Smooth muscle cell (in vitro differentiated cells): ENCODE data around the gene PIN1. TPM values are rescaled to one million over a fixed set of nuclear protein-coding genes. Genes with fewer than 3 reads are reported as not detected.

ENCODE experiments used
- DNase-seq: peaks from one replicate; lab custom pipeline; 2025; ENCODE audit not compliant: unreplicated experiment; lab: John Stamatoyannopoulos, UW
- H2AFZ ChIP-seq: fragments of 200-600 bp; sonication (generic); 2 replicates; pipeline ENCODE4 v1.6.0; 2016; ENCODE audit warnings: antibody characterized with exemption, low read depth, mild to moderate bottlenecking
- H3F3A ChIP-seq: fragments of 200-600 bp; sonication (generic); 2 replicates; pipeline ENCODE4 v1.6.0; 2017; ENCODE audit warnings: antibody characterized with exemption, low read depth
- H3K27ac ChIP-seq: fragments of 200-600 bp; sonication (generic); 2 replicates; pipeline ENCODE4 v1.5.1; 2016; ENCODE audit warnings: low read depth, mild to moderate bottlenecking
- H3K27me3 ChIP-seq: fragments of 200-600 bp; sonication (generic); 2 replicates; pipeline ENCODE4 v1.6.1; 2016; ENCODE audit warnings: low read depth, mild to moderate bottlenecking
- H3K36me3 ChIP-seq: fragments of 200-600 bp; sonication (generic); 2 replicates; pipeline ENCODE4 v1.5.1; 2016; ENCODE audit warnings: low read depth
- H3K4me1 ChIP-seq: fragments of 200-600 bp; sonication (generic); 2 replicates; pipeline ENCODE4 v1.5.1; 2016; ENCODE audit warnings: low read depth
- H3K4me2 ChIP-seq: fragments of 200-600 bp; sonication (generic); 2 replicates; pipeline ENCODE4 v1.6.0; 2016; ENCODE audit warnings: mild to moderate bottlenecking
- H3K4me3 ChIP-seq: fragments of 200-600 bp; sonication (generic); 2 replicates; pipeline ENCODE4 v1.5.1; 2016; ENCODE audit warnings: mild to moderate bottlenecking
- H3K79me2 ChIP-seq: fragments of 200-600 bp; sonication (generic); 2 replicates; pipeline ENCODE4 v1.6.0; 2016; ENCODE audit warnings: low read depth, mild to moderate bottlenecking
- H3K9ac ChIP-seq: fragments of 200-600 bp; sonication (generic); 2 replicates; pipeline ENCODE4 v1.6.0; 2016; ENCODE audit warnings: low read depth
- H3K9me3 ChIP-seq: fragments of 200-600 bp; sonication (generic); replicated peaks from 2 replicates; pipeline ENCODE4 v1.5.1; 2016; ENCODE audit warnings: low read depth
- H4K20me1 ChIP-seq: fragments of 200-600 bp; sonication (generic); 2 replicates; pipeline ENCODE4 v1.6.0; 2016; ENCODE audit warnings: low read depth
- CTCF ChIP-seq: fragments of 200-600 bp; sonication (generic); IDR thresholded peaks from 2 replicates; pipeline ENCODE4 v1.5.1; 2017; ENCODE audit warnings: borderline replicate concordance, mild to moderate bottlenecking, antibody characterized with exemption; ENCODE audit not compliant: insufficient read depth, poor library complexity, severe bottlenecking
- WGBS: methylation state at CpG from one replicate; pipeline ENCODE4 v1.1.7; 2016; ENCODE audit warnings: low lambda C conversion rate; 5-methylcytosine and 5-hydroxymethylcytosine counted together
- polyA plus RNA-seq: library from polyadenylated mRNA; unstranded; fragments of >200 nt; fragmentation: Nextera tagmentation; extraction: Ambion mirVana; gene quantifications from 2 replicates; pipeline ENCODE4 v1.2.1, GENCODE V29; 2016
- total RNA-seq: library from RNA; depleted of rRNA; stranded (reverse); fragments of >200 nt; gene quantifications from 2 replicates; pipeline ENCODE4 v1.2.3, GENCODE V29; 2014

PIN1 gene
- total and polyA plus RNA-seq, 2 experiments from 2014 or later, result 68.0 to 127 TPM

GRCh38 chr19:9857076-9857721 is 22.1 kb downstream of the PIN1 start:
- no peak for DNase-seq
- Histone ChIP-seq H4K20me1 (no peaks in the 10 kb centered on the region), H3K4me2 (no peak overlapping the region), H2AFZ (no peak overlapping the region), H3K9me3 (no peaks in the 10 kb centered on the region), H3K9ac (no peak overlapping the region), H3K4me1 (peaks cover 4% of the 10 kb centered on the region), H3K79me2 (no peaks in the 10 kb centered on the region), H3F3A (peaks cover 1% of the 10 kb centered on the region), H3K27me3 (no peaks in the 10 kb centered on the region), H3K36me3 (no peaks in the 10 kb centered on the region), H3K4me3 (no peak overlapping the region), H3K27ac (no peak overlapping the region)
- WGBS, result 97% methylated on average over 13 of the region's 13 CpGs
- TF ChIP-seq CTCF, result no peak

GRCh38 chr19:9857920-9858746 is 23.0 kb downstream of the PIN1 start:
- no peaks in the 10 kb centered on the region for H3K4me1 ChIP-seq

GRCh38 chr19:9858766-9859165 is 23.6 kb downstream of the PIN1 start:
- TF ChIP-seq CTCF, result no peak
- no peaks in the 10 kb centered on the region for H3K36me3 ChIP-seq
- H3K4me1 ChIP-seq, result no peaks in the 10 kb centered on the region
- H3K79me2 ChIP-seq, result no peaks in the 10 kb centered on the region
- H3K27me3 ChIP-seq, result no peaks in the 10 kb centered on the region
- H3K9me3 ChIP-seq, result no peaks in the 10 kb centered on the region
- no peak overlapping the region for H3K4me3 ChIP-seq
- H3K9ac ChIP-seq, result no peak overlapping the region
- no peak overlapping the region for H3K4me2 ChIP-seq
- H4K20me1 ChIP-seq, result no peaks in the 10 kb centered on the region
- no peaks in the 10 kb centered on the region for H3F3A ChIP-seq
- H2AFZ ChIP-seq, result no peak overlapping the region
- no peak overlapping the region for H3K27ac ChIP-seq
- no peak for DNase-seq

More at GRCh38 chr19:9857920-9858746, 23.0 kb downstream of the PIN1 start:
- Histone ChIP-seq H3K9me3 (no peaks in the 10 kb centered on the region), H2AFZ (no peak overlapping the region), H3F3A (no peaks in the 10 kb centered on the region), H3K27me3 (no peaks in the 10 kb centered on the region), H3K4me3 (no peak overlapping the region), H3K36me3 (no peaks in the 10 kb centered on the region), H3K27ac (no peak overlapping the region), H3K4me2 (no peak overlapping the region), H3K79me2 (no peaks in the 10 kb centered on the region), H3K9ac (no peak overlapping the region), H4K20me1 (no peaks in the 10 kb centered on the region)
- 95% methylated on average over 10 of the region's 10 CpGs for WGBS
- no peak for TF ChIP-seq CTCF
- no peak for DNase-seq

- Histone ChIP-seq H3K27me3 (no peaks in the 10 kb centered on the region), H3K4me2 (no peak overlapping the region), H3K9ac (no peak overlapping the region), H3K4me1 (no peaks in the 10 kb centered on the region), H3K27ac (no peak overlapping the region), H4K20me1 (no peaks in the 10 kb centered on the region), H2AFZ (no peak overlapping the region), H3K79me2 (no peaks in the 10 kb centered on the region), H3K9me3 (no peaks in the 10 kb centered on the region), H3K4me3 (no peak overlapping the region), H3K36me3 (no peaks in the 10 kb centered on the region), H3F3A (no peaks in the 10 kb centered on the region)
- no peak for TF ChIP-seq CTCF
- WGBS, result 95% methylated on average over 8 of the region's 8 CpGs
- no peak for DNase-seq
These were observed 25.3 kb downstream of the PIN1 start for GRCh38 chr19:9860407-9860806.
